GM23338 (cell line): ENCODE data around the gene FAM149B1. TPM values are rescaled to one million over a fixed set of nuclear protein-coding genes. Genes with fewer than 3 reads are reported as not detected.

Experiments used
- ATAC-seq: fragments of 200-7000 bp; cut with Tn5 transposase; 3 replicates; pipeline ENCODE4 v1.9.1; 2020
- DNase-seq: peaks from one replicate; pipeline ENCODE4 v3.0.0-alpha.2; 2015; ENCODE audit warnings: low spot score
- H2AFZ ChIP-seq: fragments of 200-600 bp; sonication (generic); 2 replicates; pipeline ENCODE4 v1.8.0; 2016; ENCODE audit warnings: antibody characterized with exemption, mild to moderate bottlenecking, moderate library complexity
- H3F3A ChIP-seq: fragments of 200-600 bp; sonication (generic); replicated peaks from 2 replicates; pipeline ENCODE4 v1.8.0; 2017; ENCODE audit warnings: antibody characterized with exemption, mixed run types, low read depth
- H3K27ac ChIP-seq: fragments of 200-600 bp; sonication (generic); 2 replicates; pipeline ENCODE4 v1.6.1; 2016; ENCODE audit warnings: low read depth
- H3K27me3 ChIP-seq: fragments of 200-600 bp; sonication (generic); 2 replicates; pipeline ENCODE4 v1.8.0; 2016; ENCODE audit warnings: mild to moderate bottlenecking, mixed run types, moderate library complexity; ENCODE audit not compliant: insufficient read depth
- H3K36me3 ChIP-seq: fragments of 200-600 bp; sonication (generic); 2 replicates; pipeline ENCODE4 v1.8.0; 2016; ENCODE audit warnings: mild to moderate bottlenecking; ENCODE audit not compliant: insufficient read depth
- H3K4me1 ChIP-seq: fragments of 200-600 bp; sonication (generic); 2 replicates; pipeline ENCODE4 v1.8.0; 2016; ENCODE audit warnings: mild to moderate bottlenecking, moderate library complexity; ENCODE audit not compliant: insufficient read depth
- H3K4me2 ChIP-seq: fragments of 200-600 bp; sonication (generic); 2 replicates; pipeline ENCODE4 v1.7.1; 2017; ENCODE audit warnings: mixed run types
- H3K4me3 ChIP-seq: fragments of 200-600 bp; sonication (generic); 2 replicates; pipeline ENCODE4 v1.6.1; 2016; ENCODE audit warnings: mixed run types
- H3K79me2 ChIP-seq: fragments of 200-600 bp; sonication (generic); replicated peaks from 2 replicates; pipeline ENCODE4 v1.8.0; 2017; ENCODE audit warnings: mild to moderate bottlenecking; ENCODE audit not compliant: insufficient read depth
- H3K9me2 ChIP-seq: fragments of 200-600 bp; sonication (generic); 2 replicates; pipeline ENCODE4 v1.8.0; 2017; ENCODE audit not compliant: insufficient read depth
- H4K20me1 ChIP-seq: fragments of 200-600 bp; sonication (generic); replicated peaks from 2 replicates; pipeline ENCODE4 v1.8.0; 2017; ENCODE audit warnings: mild to moderate bottlenecking; ENCODE audit not compliant: insufficient read depth
- H3K27ac Mint-ChIP-seq: 2 replicates; pipeline ENCODE4 v1.8.0; 2020; ENCODE audit warnings: inconsistent platforms, mild to moderate bottlenecking, moderate library complexity, mixed read lengths
- H3K27me3 Mint-ChIP-seq: 3 replicates; pipeline ENCODE4 v1.8.0; 2022; ENCODE audit warnings: low read depth, mild to moderate bottlenecking, moderate library complexity, mixed read lengths, inconsistent platforms; ENCODE audit not compliant: insufficient read depth, poor library complexity
- H3K36me3 Mint-ChIP-seq: 3 replicates; pipeline ENCODE4 v1.8.0; 2021; ENCODE audit warnings: low read depth, mild to moderate bottlenecking, inconsistent platforms, moderate library complexity, mixed read lengths
- H3K4me1 Mint-ChIP-seq: 3 replicates; pipeline ENCODE4 v1.8.0; 2020; ENCODE audit warnings: mild to moderate bottlenecking, inconsistent platforms, mixed read lengths
- H3K4me3 Mint-ChIP-seq: 3 replicates; pipeline ENCODE4 v1.8.0; 2021; ENCODE audit warnings: moderate library complexity, mild to moderate bottlenecking, inconsistent platforms, mixed read lengths
- H3K9me3 Mint-ChIP-seq: 3 replicates; pipeline ENCODE4 v1.8.0; 2020; ENCODE audit warnings: moderate library complexity, mild to moderate bottlenecking, inconsistent platforms, mixed read lengths
- CREB1 ChIP-seq: fragments of 250-450 bp; sonication (Bioruptor Pico); IDR thresholded peaks from 2 replicates; pipeline ENCODE4 v1.5.0; 2020; ENCODE audit warnings: low read depth, mild to moderate bottlenecking, moderate library complexity
- CTCF ChIP-seq, 2 experiments: fragments of 200-600 bp in 1 of 2; sonication (generic) in 1 of 2; conservative IDR thresholded peaks; 2 replicates each; pipeline versions ENCODE4 v1.5.1 to v1.6.1; 2016 to 2017; ENCODE audit warnings: antibody characterized with exemption in 2 of 2, low read depth in 2 of 2, mild to moderate bottlenecking in 2 of 2, moderate library complexity in 1 of 2
- ETS1 ChIP-seq: IDR thresholded peaks from 2 replicates; pipeline ENCODE4 v1.6.1; 2016; ENCODE audit warnings: antibody characterized with exemption
- EZH2 ChIP-seq: fragments of 200-600 bp; sonication (generic); IDR thresholded peaks from one replicate; pipeline ENCODE4 v1.8.0; 2017; ENCODE audit warnings: antibody characterized with exemption, mild to moderate bottlenecking, low read depth; ENCODE audit not compliant: unreplicated experiment
- EZH2phosphoT487 ChIP-seq: fragments of 200-600 bp; sonication (generic); IDR thresholded peaks from one replicate; pipeline ENCODE4 v1.8.1; 2018; ENCODE audit warnings: antibody characterized with exemption; ENCODE audit not compliant: unreplicated experiment
- JUNB ChIP-seq: IDR thresholded peaks from one replicate; pipeline ENCODE4 v1.6.1; 2016; ENCODE audit warnings: antibody characterized with exemption; ENCODE audit not compliant: unreplicated experiment
- NANOG ChIP-seq: IDR thresholded peaks from 2 replicates; pipeline ENCODE4 v1.6.1; 2016; ENCODE audit warnings: antibody characterized with exemption, borderline replicate concordance
- POLR2AphosphoS5 ChIP-seq: IDR thresholded peaks from 2 replicates; pipeline ENCODE4 v1.6.1; 2016; ENCODE audit warnings: antibody characterized with exemption, low read depth
- REST ChIP-seq: IDR thresholded peaks from one replicate; pipeline ENCODE4 v1.6.1; 2018; ENCODE audit warnings: antibody characterized with exemption; ENCODE audit not compliant: unreplicated experiment
- STAT1 ChIP-seq: IDR thresholded peaks from one replicate; pipeline ENCODE4 v1.6.1; 2016; ENCODE audit warnings: antibody characterized with exemption; ENCODE audit not compliant: unreplicated experiment
- ZNF114 ChIP-seq: fragments of 250-450 bp; sonication (Bioruptor Pico); IDR thresholded peaks from 2 replicates; pipeline ENCODE4 v1.5.0; 2020; ENCODE audit warnings: mild to moderate bottlenecking, moderate library complexity
- ZNF331 ChIP-seq: fragments of 250-450 bp; sonication (Bioruptor Pico); IDR thresholded peaks from 2 replicates; pipeline ENCODE4 v1.5.0; 2020; ENCODE audit warnings: low read depth, mild to moderate bottlenecking, moderate library complexity
- ZNF462 ChIP-seq: fragments of 250-450 bp; sonication (Bioruptor Pico); IDR thresholded peaks from 2 replicates; pipeline ENCODE4 v1.5.0; 2020; ENCODE audit warnings: mild to moderate bottlenecking, moderate library complexity
- polyA plus RNA-seq: library from polyadenylated mRNA; unstranded; fragments of >200 nt; fragmentation: Nextera tagmentation; extraction: Ambion mirVana; gene quantifications from 2 replicates; pipeline ENCODE4 v1.2.1, GENCODE V29; 2016
- total RNA-seq: library from RNA; depleted of rRNA; stranded (reverse); fragments of >200 nt; shearing (Covaris generic); gene quantifications from 2 replicates; pipeline ENCODE4 v1.2.3, GENCODE V29; 2014

The FAM149B1 gene
- total and polyA plus RNA-seq, 2 experiments from 2014 or later: 11.2 to 19.3 TPM

- H3K9me3 Mint-ChIP-seq: no peaks in the 10 kb centered on the region
- H3K36me3 ChIP-seq: peaks cover 21% of the 10 kb centered on the region
- no peaks in the 10 kb centered on the region for H3K27me3 ChIP-seq
- peak within 1 kb of the TSS; percentile 99 for H3K27ac Mint-ChIP-seq
- H3K36me3 Mint-ChIP-seq: peaks cover 38% of the 10 kb centered on the region
- H3K4me3 Mint-ChIP-seq: peak within 1 kb of the TSS; percentile 99
- peaks cover 9% of the 10 kb centered on the region; the same call in 2 of the 3 replicates for H3K4me1 Mint-ChIP-seq
- peak within 1 kb of the TSS; percentile 96 for H3K4me2 ChIP-seq
- H3K79me2 ChIP-seq: peaks cover 55% of the 10 kb centered on the region
- peak within 1 kb of the TSS; percentile 66; the same call in 1 of the 2 replicates for H2AFZ ChIP-seq
- no peak for TF ChIP-seq ZNF331 (CRISPR knock-in tag)
- TF ChIP-seq STAT1: no peak
- TF ChIP-seq EZH2phosphoT487: no peak
- TF ChIP-seq POLR2AphosphoS5: peak; percentile 98
- no peak for TF ChIP-seq EZH2
- TF ChIP-seq JUNB: no peak
- no peak for TF ChIP-seq ZNF114 (CRISPR knock-in tag)
- peak; percentile 47; the same call in 1 of the 2 replicates for TF ChIP-seq CREB1
- peak; percentile 97 for TF ChIP-seq ETS1
- peak; percentile 19 for TF ChIP-seq REST
- TF ChIP-seq CTCF (conservative IDR thresholded peaks at IDR 0.05; ENCODE audit: low read depth in 2 of 2): no peak; a peak in 1 of 4 replicates
- peak; percentile 95 for TF ChIP-seq NANOG
- no peak for TF ChIP-seq ZNF462 (CRISPR knock-in tag)
- H3K9me2 ChIP-seq: no peaks in the 10 kb centered on the region
- H3K27me3 Mint-ChIP-seq: peaks cover 7% of the 10 kb centered on the region
- H3K27ac ChIP-seq: peak within 1 kb of the TSS; percentile 96
- peaks cover 15% of the 10 kb centered on the region for H3F3A ChIP-seq
- H3K4me3 ChIP-seq: peak within 1 kb of the TSS; percentile 78
- DNase-seq (peak; percentile 99), ATAC-seq (peak; percentile 86)
- H3K4me1 ChIP-seq: peaks cover 17% of the 10 kb centered on the region
- no peaks in the 10 kb centered on the region for H4K20me1 ChIP-seq
Observed at GRCh38 chr10:73252445-73253224, 84.7 kb downstream of the FAM149B1 start, which contains the start of gene MRPS16. Gene MRPS16 (minus strand): TSS chr10:73252644. CDS start chr10:73252482, 162 bp downstream.
